SK-N-SH treated with all-trans-retinoic acid at 6 μM for 48 hours (cell line): ENCODE measurements around the gene ATL2.

Experiments
- GLIS3 ChIP-seq: fragments of 250-450 bp; sonication (Bioruptor Pico); IDR thresholded peaks from 2 replicates; pipeline ENCODE4 v1.5.0; 2020; ENCODE audit warnings: mild to moderate bottlenecking, moderate library complexity
- PPARA ChIP-seq: fragments of 250-450 bp; sonication (Bioruptor Pico); IDR thresholded peaks from 2 replicates; pipeline ENCODE4 v1.5.0; 2020; ENCODE audit warnings: mild to moderate bottlenecking, borderline replicate concordance

- TF ChIP-seq PPARA (CRISPR knock-in tag) (no peak), GLIS3 (CRISPR knock-in tag) (no peak)
These were observed 110.6 kb downstream of the ATL2 start for GRCh38 chr2:38266382-38267061.
